ENCODE data around the gene PRSS53. TPM values are rescaled to one million over a fixed set of nuclear protein-coding genes. Genes with fewer than 3 reads are reported as not detected.
A peak's percentile ranks its signal among the peaks of the same experiment; 100 is the strongest.

PRSS53 gene
- total RNA-seq, 2 experiments from 2014 or later = 3.7 to 5.7 TPM

- DNase-seq (ENCODE audit: low spot score) = no peak
- Histone ChIP-seq H3K9me3 (ENCODE audit: low read length) (no peaks in the 10 kb centered on the region), H3K4me3 (ENCODE audit: low read depth, low read length, poor library complexity, severe bottlenecking) (no peak overlapping the region), H3K79me2 (ENCODE audit: insufficient read depth, low read depth, low read length) (peaks cover 20% of the 10 kb centered on the region), H3K27ac (ENCODE audit: low read depth, low read length, poor library complexity, severe bottlenecking) (no peak overlapping the region), H3K9me2 (ENCODE audit: insufficient read depth, low read length) (no peaks in the 10 kb centered on the region), H2AFZ (ENCODE audit: low read length) (no peak overlapping the region), H3K4me1 (ENCODE audit: insufficient read depth, low read length, poor library complexity, severe bottlenecking) (peaks cover 8% of the 10 kb centered on the region), H3K4me2 (ENCODE audit: low read length) (no peak overlapping the region), H4K20me1 (ENCODE audit: insufficient read depth, low read length) (peaks cover 10% of the 10 kb centered on the region), H3K36me3 (ENCODE audit: insufficient read depth, low read length) (peaks cover 56% of the 10 kb centered on the region)
- intact Hi-C loops (cut with micrococcal nuclease; ENCODE audit: unreplicated experiment) = no loop called here
- BruUV-seq (replicated peaks) = no TSS peak
- POLR2A ChIA-PET = interaction anchor here (0.5 to 0.6 kb wide), 2 partner anchors 63 to 448 kb away, joined by 3 read pairs; no protein-coding TSS in a partner anchor
- CTCF ChIA-PET (ENCODE audit: unreplicated experiment) = interaction anchor here (1.1 kb wide), 1 partner anchor 22 kb away, joined by 5 read pairs; no protein-coding TSS in a partner anchor
- no peak for TF ChIP-seq EZH2phosphoT487 (IDR thresholded peaks at IDR 0.05; ENCODE audit: borderline replicate concordance, low read depth, low read length)
- TF ChIP-seq CTCF (conservative IDR thresholded peaks at IDR 0.05; ENCODE audit: low read length) = no peak
Observed at GRCh38 chr16:31120129-31120528, 31.4 kb upstream of the PRSS53 start.

- no peak for DNase-seq (ENCODE audit: low spot score)
- intact Hi-C loops (cut with micrococcal nuclease; ENCODE audit: unreplicated experiment) = loop anchor here (10.0 kb wide), 1 partner anchor 336 kb away; the partner anchor contains the start of gene ARMC5
- H3K9me2 ChIP-seq (ENCODE audit: insufficient read depth, low read length) = no peaks in the 10 kb centered on the region
- peaks cover 20% of the 10 kb centered on the region for H3K79me2 ChIP-seq (ENCODE audit: insufficient read depth, low read depth, low read length)
- peaks cover 46% of the 10 kb centered on the region for H3K36me3 ChIP-seq (ENCODE audit: insufficient read depth, low read length)
- peaks cover 8% of the 10 kb centered on the region for H3K4me1 ChIP-seq (ENCODE audit: insufficient read depth, low read length, poor library complexity, severe bottlenecking)
- TSS peak; percentile 59 for BruUV-seq (replicated peaks)
- no peak for TF ChIP-seq EZH2phosphoT487 (IDR thresholded peaks at IDR 0.05; ENCODE audit: borderline replicate concordance, low read depth, low read length)
- TF ChIP-seq CTCF (conservative IDR thresholded peaks at IDR 0.05; ENCODE audit: low read length) = no peak
- H4K20me1 ChIP-seq (ENCODE audit: insufficient read depth, low read length) = peaks cover 10% of the 10 kb centered on the region
- POLR2A ChIA-PET = interaction anchor here (0.7 to 2.8 kb wide), 10 partner anchors 11 to 165 kb away, joined by 3 to 16 read pairs (median 4); partner anchors contain the start of genes BCKDK, PRSS8 and VKORC1
- CTCF ChIA-PET (ENCODE audit: unreplicated experiment) = interaction anchor here (0.9 kb wide), 1 partner anchor 23 kb away, joined by 6 read pairs; no protein-coding TSS in a partner anchor
- peak overlapping the region; percentile 81 for H3K4me3 ChIP-seq (ENCODE audit: low read depth, low read length, poor library complexity, severe bottlenecking)
- no peak overlapping the region for H3K27ac ChIP-seq (ENCODE audit: low read depth, low read length, poor library complexity, severe bottlenecking)
- no peak overlapping the region for H2AFZ ChIP-seq (ENCODE audit: low read length)
- no peaks in the 10 kb centered on the region for H3K9me3 ChIP-seq (ENCODE audit: low read length)
- H3K4me2 ChIP-seq (ENCODE audit: low read length) = peak overlapping the region; percentile 83
Observed at GRCh38 chr16:31118223-31119155, 29.7 kb upstream of the PRSS53 start.
